Osteoblast (primary cell): Measurements from ENCODE around the gene FAM180A. TPM values are rescaled to one million over a fixed set of nuclear protein-coding genes. Genes with fewer than 3 reads are reported as not detected.

Experiments
- DNase-seq: peaks from one replicate; pipeline ENCODE4 v3.0.0; 2011; ENCODE audit warnings: low spot score, mixed read lengths; ENCODE audit not compliant: insufficient read length; ENCODE audit errors: missing footprints
- H2AFZ ChIP-seq: 2 replicates; pipeline ENCODE4 v1.6.0; 2011; ENCODE audit warnings: mild to moderate bottlenecking, low read length
- H3K27ac ChIP-seq: 2 replicates; pipeline ENCODE4 v1.5.1; 2011; ENCODE audit warnings: mild to moderate bottlenecking, low read depth, low read length, moderate library complexity
- H3K27me3 ChIP-seq: 2 replicates; pipeline ENCODE4 v1.6.0; 2012; ENCODE audit warnings: mild to moderate bottlenecking, control low read depth, inconsistent platforms, low read length, moderate library complexity; ENCODE audit not compliant: insufficient read depth
- H3K36me3 ChIP-seq: 2 replicates; pipeline ENCODE4 v1.5.1; 2011; ENCODE audit warnings: mild to moderate bottlenecking, low read length, control low read depth, moderate library complexity; ENCODE audit not compliant: insufficient read depth
- H3K4me1 ChIP-seq: 2 replicates; pipeline ENCODE4 v1.5.1; 2011; ENCODE audit warnings: mild to moderate bottlenecking, low read length, control low read depth, moderate library complexity; ENCODE audit not compliant: insufficient read depth
- H3K4me2 ChIP-seq: 2 replicates; pipeline ENCODE4 v1.6.0; 2011; ENCODE audit warnings: mild to moderate bottlenecking, low read length; ENCODE audit not compliant: insufficient read depth
- H3K4me3 ChIP-seq: fragments of 200-600 bp; sonication (generic); 3 replicates; pipeline ENCODE4 v1.5.1; 2012; ENCODE audit warnings: mild to moderate bottlenecking, low read length, inconsistent platforms; ENCODE audit not compliant: insufficient read depth
- H3K79me2 ChIP-seq: 2 replicates; pipeline ENCODE4 v1.6.0; 2012; ENCODE audit warnings: mild to moderate bottlenecking, low read length, control low read depth, inconsistent platforms; ENCODE audit not compliant: insufficient read depth
- H3K9me3 ChIP-seq: 2 replicates; pipeline ENCODE4 v1.5.1; 2011; ENCODE audit warnings: low read depth, low read length, control low read depth
- H4K20me1 ChIP-seq: 2 replicates; pipeline ENCODE4 v1.6.0; 2012; ENCODE audit warnings: mild to moderate bottlenecking, low read length, control low read depth; ENCODE audit not compliant: insufficient read depth
- CTCF ChIP-seq: IDR thresholded peaks from 2 replicates; pipeline ENCODE4 v1.5.1; 2011; ENCODE audit warnings: mild to moderate bottlenecking, low read depth, low read length, moderate library complexity; ENCODE audit errors: extremely low read depth
- total RNA-seq: library from RNA; depleted of rRNA; stranded (reverse); fragments of >200 nt; gene quantifications from 2 replicates; pipeline ENCODE4 v1.2.3, GENCODE V29; 2012

Gene FAM180A
- total RNA-seq, 1 donor = 23.5 TPM

- no peak for TF ChIP-seq CTCF
- Histone ChIP-seq H3K9me3 (no peaks in the 10 kb centered on the region), H3K4me3 (no peak overlapping the region)
Observed at GRCh38 chr7:135723411-135723810, 25.2 kb downstream of the FAM180A start.

GRCh38 chr7:135721198-135721820, 27.3 kb downstream of the FAM180A start:
- no peak for DNase-seq
- no peak overlapping the region for H2AFZ ChIP-seq
- H3K36me3 ChIP-seq = no peaks in the 10 kb centered on the region
- H3K4me1 ChIP-seq = peaks cover 7% of the 10 kb centered on the region
- no peak overlapping the region for H3K4me2 ChIP-seq
- H3K27me3 ChIP-seq = no peaks in the 10 kb centered on the region
- no peaks in the 10 kb centered on the region for H4K20me1 ChIP-seq
- H3K4me3 ChIP-seq = no peak overlapping the region
- no peak for TF ChIP-seq CTCF
- no peaks in the 10 kb centered on the region for H3K9me3 ChIP-seq
- no peaks in the 10 kb centered on the region for H3K79me2 ChIP-seq
- H3K27ac ChIP-seq = no peak overlapping the region

More at GRCh38 chr7:135723411-135723810, 25.2 kb downstream of the FAM180A start:
- no peaks in the 10 kb centered on the region for H3K79me2 ChIP-seq
- no peak overlapping the region for H2AFZ ChIP-seq
- no peak overlapping the region for H3K4me2 ChIP-seq
- H4K20me1 ChIP-seq = no peaks in the 10 kb centered on the region
- no peaks in the 10 kb centered on the region for H3K4me1 ChIP-seq
- H3K36me3 ChIP-seq = no peaks in the 10 kb centered on the region
- no peaks in the 10 kb centered on the region for H3K27me3 ChIP-seq
- DNase-seq = no peak
- no peak overlapping the region for H3K27ac ChIP-seq

DNA sequence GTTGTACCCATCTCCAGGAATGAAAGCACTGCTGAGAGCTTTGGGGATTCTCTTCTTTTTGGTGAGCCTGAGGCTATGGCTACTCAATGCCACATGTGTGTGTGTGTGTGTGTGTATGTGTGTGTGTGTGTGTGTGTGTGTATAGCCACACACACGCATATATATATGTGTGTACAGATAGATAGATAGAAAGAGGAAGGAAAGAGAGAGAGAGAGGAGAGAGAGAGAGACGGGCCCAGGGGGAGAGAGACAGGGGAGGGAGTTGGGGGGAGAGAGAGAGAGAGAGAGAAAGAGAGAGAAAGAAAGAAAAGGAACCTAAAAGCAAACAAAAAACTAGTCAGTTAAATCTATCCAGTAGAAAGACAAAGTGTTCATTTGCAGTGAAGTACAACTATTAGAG, 28.9 kb downstream of the FAM180A start:
- H3K4me3 ChIP-seq = no peak overlapping the region
- no peak overlapping the region for H3K27ac ChIP-seq
- no peaks in the 10 kb centered on the region for H3K79me2 ChIP-seq
- no peaks in the 10 kb centered on the region for H3K9me3 ChIP-seq
- no peak overlapping the region for H3K4me2 ChIP-seq
- H4K20me1 ChIP-seq = no peaks in the 10 kb centered on the region
- TF ChIP-seq CTCF = no peak
- peaks cover 15% of the 10 kb centered on the region for H3K4me1 ChIP-seq
- DNase-seq = no peak
- no peak overlapping the region for H2AFZ ChIP-seq
- H3K27me3 ChIP-seq = no peaks in the 10 kb centered on the region
- H3K36me3 ChIP-seq = no peaks in the 10 kb centered on the region

DNA sequence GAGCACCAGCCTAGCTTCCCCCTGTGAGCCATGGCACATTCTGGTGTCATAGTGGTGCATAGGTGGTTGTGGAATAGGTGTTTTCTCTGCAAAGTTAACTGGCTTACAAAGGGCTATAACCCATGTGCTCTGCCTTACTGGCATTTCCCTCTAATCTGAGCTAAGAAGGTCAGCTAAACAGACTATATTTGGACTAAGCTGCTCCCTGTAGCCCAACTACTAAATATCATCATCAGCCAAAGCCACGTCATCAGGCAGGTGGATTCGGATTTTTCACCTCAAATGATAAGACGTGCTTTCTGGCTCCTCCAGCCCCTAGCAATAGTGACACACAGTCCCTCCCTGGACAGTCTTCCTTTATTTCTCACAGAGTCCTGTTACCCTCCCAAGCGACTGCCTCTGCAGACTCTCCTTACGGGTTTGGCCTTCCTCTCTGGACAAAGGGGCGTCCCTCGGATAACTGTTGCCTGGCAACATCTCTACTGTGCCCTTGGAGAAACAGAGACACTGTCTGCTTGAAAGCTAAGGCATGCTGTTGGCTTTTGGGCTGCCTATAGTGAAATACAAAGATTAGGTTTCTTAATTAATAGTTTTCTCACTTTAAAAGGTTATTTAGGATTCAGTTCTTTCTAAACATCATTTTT, 29.7 kb downstream of the FAM180A start:
- H3K36me3 ChIP-seq = no peaks in the 10 kb centered on the region
- TF ChIP-seq CTCF = no peak
- H3K27me3 ChIP-seq = no peaks in the 10 kb centered on the region

More for the DNA sequence above, 29.7 kb downstream of the FAM180A start:
- no peaks in the 10 kb centered on the region for H3K9me3 ChIP-seq
- H3K27ac ChIP-seq = no peak overlapping the region
- no peaks in the 10 kb centered on the region for H3K79me2 ChIP-seq
- no peak overlapping the region for H3K4me2 ChIP-seq
- no peak for DNase-seq
- H3K4me1 ChIP-seq = peaks cover 21% of the 10 kb centered on the region
- no peak overlapping the region for H2AFZ ChIP-seq
- no peaks in the 10 kb centered on the region for H4K20me1 ChIP-seq
- H3K4me3 ChIP-seq = no peak overlapping the region
